ENCODE results near the gene WDR59. TPM values are rescaled to one million over a fixed set of nuclear protein-coding genes. Genes with fewer than 3 reads are reported as not detected.

WDR59 gene
- total and polyA plus RNA-seq, 2 of the 4 experiments (the other 2 are of a cell fraction), result 29.4 to 44.6 TPM

DNA sequence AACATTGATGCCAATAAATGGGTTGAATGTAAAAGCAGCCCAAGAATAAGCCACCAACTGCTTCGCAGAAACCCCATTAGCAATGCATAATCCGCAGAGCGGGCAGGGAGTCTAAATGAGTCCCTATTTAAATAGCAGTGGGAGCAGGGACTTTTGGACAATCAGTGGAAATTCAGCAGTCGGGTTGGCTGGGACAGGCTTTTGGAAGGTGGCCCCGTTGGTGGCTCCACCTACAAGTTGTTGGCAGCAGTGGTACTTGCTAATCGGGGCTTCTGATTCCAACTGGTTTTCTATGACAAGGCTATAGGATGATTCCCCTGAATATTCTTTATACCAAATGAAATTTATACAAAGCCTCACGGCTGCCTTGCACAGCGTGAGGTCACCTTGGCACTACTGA, 86.3 kb downstream of the WDR59 start:
- CTCF ChIA-PET, result no interaction called here
- POLR2A ChIA-PET (ENCODE audit: unreplicated experiment), result no interaction called here
- Histone ChIP-seq H3K36me3 (ENCODE audit: control insufficient read depth, insufficient read depth, low read length) (peaks cover 14% of the 10 kb centered on the region), H3K14ac (replicated peaks; ENCODE audit: low read depth, low read length) (no peak overlapping the region), H3K27ac (ENCODE audit: insufficient read depth, low read length) (no peak overlapping the region), H3K9ac (ENCODE audit: low read depth, low read length) (no peak overlapping the region), H3K4me3 (ENCODE audit: insufficient read depth, low read depth, low read length) (no peak overlapping the region), H3K18ac (ENCODE audit: low read depth, low read length) (no peak overlapping the region), H4K91ac (ENCODE audit: insufficient read depth, low read depth, low read length) (no peak overlapping the region), H4K20me1 (ENCODE audit: insufficient read depth, low read length) (no peaks in the 10 kb centered on the region), H3K56ac (ENCODE audit: extremely low read depth, insufficient read depth, low read length) (no peak overlapping the region), H3K27me3 (ENCODE audit: control insufficient read depth, insufficient read depth, low read length) (no peaks in the 10 kb centered on the region), H3K9me1 (ENCODE audit: insufficient read depth, low read length) (peaks cover 4% of the 10 kb centered on the region), H3K4me1 (ENCODE audit: control insufficient read depth, insufficient read depth, low read length) (no peaks in the 10 kb centered on the region), H3K23ac (ENCODE audit: low read depth, low read length) (no peak overlapping the region), H3K9me3 (ENCODE audit: control insufficient read depth, insufficient read depth, low read length) (no peaks in the 10 kb centered on the region), H2BK120ac (ENCODE audit: low read depth, low read length) (no peak overlapping the region), H2AFZ (replicated peaks; ENCODE audit: low read length, poor library complexity) (no peak overlapping the region), H2AK9ac (replicated peaks; ENCODE audit: low read depth, low read length, poor library complexity) (no peak overlapping the region), H2BK15ac (ENCODE audit: low read depth, low read length) (no peak overlapping the region), H2AK5ac (ENCODE audit: low read depth, low read length) (no peak overlapping the region), H2BK5ac (ENCODE audit: low read depth, low read length, poor library complexity, severe bottlenecking) (no peak overlapping the region), H4K8ac (ENCODE audit: low read depth in 2 of 2, low read length in 2 of 2) (no peak overlapping the region), H3K79me1 (ENCODE audit: low read depth in 1 of 2, low read length in 2 of 2) (no peaks in the 10 kb centered on the region; a peak in 1 of 4 replicates), H4K5ac (ENCODE audit: low read depth, low read length) (no peak overlapping the region), H3K4ac (ENCODE audit: low read depth, low read length) (no peak overlapping the region), H2BK20ac (ENCODE audit: low read depth, low read length) (no peak overlapping the region), H3K4me2 (ENCODE audit: low read depth, low read length) (no peak overlapping the region)
- TF ChIP-seq MAFK (IDR thresholded peaks at IDR 0.05; ENCODE audit: low read depth, low read length) (no peak), NFE2L2 (IDR thresholded peaks at IDR 0.05; ENCODE audit: low read depth, low read length) (no peak), BHLHE40 (IDR thresholded peaks at IDR 0.05; ENCODE audit: low read depth, low read length) (no peak), MXI1 (IDR thresholded peaks at IDR 0.05; ENCODE audit: borderline replicate concordance, low read depth, low read length) (no peak)
- no TSS peak for BruUV-seq (replicated peaks)
- dilution Hi-C loops (cut with HindIII; ENCODE audit: low sequenced_read_pairs, unreplicated experiment), result no loop called here
- no peak for ATAC-seq (ENCODE audit: low read depth)
- in situ Hi-C loops (cut with MboI; ENCODE audit: low sequenced_read_pairs), result no loop called here
- intact Hi-C loops (cut with micrococcal nuclease), result no loop called here
- WGBS, 2 experiments (ENCODE audit: extremely low coverage in 2 of 2, insufficient read length in 1 of 2), result 93% methylated on average over 3 of the region's 8 CpGs; no CpG with 5 or more reads in 1 of the 2 experiments
- no peak for DNase-seq

Data from IMR-90 (cell line).